ENCODE data around the gene GJD3. TPM values are rescaled to one million over a fixed set of nuclear protein-coding genes. Genes with fewer than 3 reads are reported as not detected.

Gene GJD3
- total RNA-seq, 6 donors from 2014 or later = 1.7 to 8.4 (median 4.5) TPM; not detected in 2

DNA sequence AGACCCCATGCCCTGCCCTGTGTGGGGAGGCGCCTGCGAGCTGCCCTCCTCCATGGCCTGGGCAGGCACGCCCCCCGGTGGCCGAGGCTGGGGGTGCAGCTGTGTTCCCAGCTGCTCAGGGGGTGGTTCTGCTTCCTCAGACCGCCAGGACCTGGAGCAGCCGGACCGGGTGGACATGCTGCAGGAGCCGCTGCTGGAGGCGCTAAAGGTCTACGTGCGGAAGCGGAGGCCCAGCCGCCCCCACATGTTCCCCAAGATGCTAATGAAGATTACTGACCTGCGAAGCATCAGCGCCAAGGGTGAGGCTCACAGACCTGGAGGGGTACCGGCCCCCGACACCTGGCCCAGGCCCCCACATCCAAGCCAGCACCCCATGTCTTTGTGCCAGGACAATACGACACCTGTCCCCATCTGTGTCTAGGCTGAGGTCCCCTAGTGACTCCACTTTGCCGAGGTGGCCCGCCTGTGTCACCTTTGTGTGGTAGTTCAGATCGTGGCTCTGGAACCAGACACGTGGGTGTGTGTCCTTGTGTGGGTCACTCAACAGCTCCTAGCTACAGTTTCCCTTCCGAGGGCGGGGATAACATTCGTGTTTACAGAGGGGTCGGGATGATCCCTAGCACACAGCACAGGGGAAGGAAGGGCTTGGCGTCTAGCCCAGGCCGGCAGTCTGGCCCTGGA lies 9.3 kb downstream of the GJD3 start:
- Histone ChIP-seq H3K4me1 (peaks cover 54 to 84% (median 55%) of the 10 kb centered on the region in 4 donors), H3K27ac (peak overlapping the region; percentile 4 to 75 (median 56)), H3K27me3 (no peaks in the 10 kb centered on the region), H3K4me3 (no peak overlapping the region), H3K36me3 (peaks cover 17 to 71% (median 54%) of the 10 kb centered on the region in 4 donors), H3K9me3 (no peaks in the 10 kb centered on the region)
- ATAC-seq (ENCODE audit: low FRiP score in 2 of 2) (peak; percentile 77 to 79), DNase-seq (peak; percentile 74 to 98)
- WGBS, 2 donors = 32 to 60% methylated on average over 9 to 28 of the region's 29 CpGs
- TF ChIP-seq EP300 (IDR thresholded peaks at IDR 0.05) (no peak), POLR2A (IDR thresholded peaks at IDR 0.05) (no peak), POLR2AphosphoS5 (IDR thresholded peaks at IDR 0.05) (peak in 1 of 2 donors; percentile 26)
- TF ChIP-seq, protein P1, sequence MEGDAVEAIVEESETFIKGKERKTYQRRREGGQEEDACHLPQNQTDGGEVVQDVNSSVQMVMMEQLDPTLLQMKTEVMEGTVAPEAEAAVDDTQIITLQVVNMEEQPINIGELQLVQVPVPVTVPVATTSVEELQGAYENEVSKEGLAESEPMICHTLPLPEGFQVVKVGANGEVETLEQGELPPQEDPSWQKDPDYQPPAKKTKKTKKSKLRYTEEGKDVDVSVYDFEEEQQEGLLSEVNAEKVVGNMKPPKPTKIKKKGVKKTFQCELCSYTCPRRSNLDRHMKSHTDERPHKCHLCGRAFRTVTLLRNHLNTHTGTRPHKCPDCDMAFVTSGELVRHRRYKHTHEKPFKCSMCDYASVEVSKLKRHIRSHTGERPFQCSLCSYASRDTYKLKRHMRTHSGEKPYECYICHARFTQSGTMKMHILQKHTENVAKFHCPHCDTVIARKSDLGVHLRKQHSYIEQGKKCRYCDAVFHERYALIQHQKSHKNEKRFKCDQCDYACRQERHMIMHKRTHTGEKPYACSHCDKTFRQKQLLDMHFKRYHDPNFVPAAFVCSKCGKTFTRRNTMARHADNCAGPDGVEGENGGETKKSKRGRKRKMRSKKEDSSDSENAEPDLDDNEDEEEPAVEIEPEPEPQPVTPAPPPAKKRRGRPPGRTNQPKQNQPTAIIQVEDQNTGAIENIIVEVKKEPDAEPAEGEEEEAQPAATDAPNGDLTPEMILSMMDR (IDR thresholded peaks at IDR 0.05) = peak; percentile 95 to 98 (median 98)

GRCh38 chr17:40354221-40355122 lies 10.1 kb downstream of the GJD3 start:
- Histone ChIP-seq H3K9me3 (no peaks in the 10 kb centered on the region), H3K4me3 (no peak overlapping the region), H3K4me1 (peaks cover 62 to 91% (median 63%) of the 10 kb centered on the region in 4 donors), H3K36me3 (peaks cover 17 to 77% (median 61%) of the 10 kb centered on the region in 4 donors), H3K27ac (peak overlapping the region; percentile 4 to 75 (median 56)), H3K27me3 (no peaks in the 10 kb centered on the region)
- DNase-seq = no peak
- ATAC-seq (ENCODE audit: low FRiP score in 2 of 2) = no peak
- WGBS, 2 donors = 84 to 85% methylated on average over 11 to 27 of the region's 30 CpGs
- TF ChIP-seq, protein P1 (IDR thresholded peaks at IDR 0.05) = no peak
- TF ChIP-seq POLR2AphosphoS5 (IDR thresholded peaks at IDR 0.05) (peak in 1 of 2 donors; percentile 3), POLR2A (IDR thresholded peaks at IDR 0.05) (no peak)

GRCh38 chr17:40352779-40353394 lies 11.7 kb downstream of the GJD3 start:
- WGBS, 2 donors = 40 to 50% methylated on average over 8 to 9 of the region's 9 CpGs
- H3K4me3 ChIP-seq = no peak overlapping the region
- H3K27me3 ChIP-seq = no peaks in the 10 kb centered on the region
- peak; percentile 11 for TF ChIP-seq POLR2AphosphoS5 (IDR thresholded peaks at IDR 0.05)
- TF ChIP-seq POLR2A (IDR thresholded peaks at IDR 0.05) = no peak
- DNase-seq (no peak), ATAC-seq (ENCODE audit: low FRiP score in 2 of 2) (no peak)
- peaks cover 68 to 91% (median 71%) of the 10 kb centered on the region in 4 donors for H3K4me1 ChIP-seq
- H3K9me3 ChIP-seq = no peaks in the 10 kb centered on the region
- H3K27ac ChIP-seq = peak overlapping the region in 3 of 4 donors; percentile 52 to 75 (median 54)
- H3K36me3 ChIP-seq = peaks cover 17 to 89% (median 73%) of the 10 kb centered on the region in 4 donors

GRCh38 chr17:40352237-40352778 lies 12.2 kb downstream of the GJD3 start:
- H3K36me3 ChIP-seq = peaks cover 17 to 89% (median 73%) of the 10 kb centered on the region in 4 donors

More at GRCh38 chr17:40352237-40352778, 12.2 kb downstream of the GJD3 start:
- DNase-seq = no peak
- H3K9me3 ChIP-seq = no peaks in the 10 kb centered on the region
- 84 to 85% methylated on average over 7 of the region's 7 CpGs for WGBS, 2 donors
- ATAC-seq (ENCODE audit: low FRiP score in 2 of 2) = no peak
- H3K4me3 ChIP-seq = no peak overlapping the region
- peak overlapping the region; percentile 22 to 96 (median 53) for H3K27ac ChIP-seq
- H3K27me3 ChIP-seq = no peaks in the 10 kb centered on the region
- H3K4me1 ChIP-seq = peaks cover 74 to 95% (median 77%) of the 10 kb centered on the region in 4 donors
- TF ChIP-seq, protein P1 (IDR thresholded peaks at IDR 0.05) = no peak
- TF ChIP-seq EP300 (IDR thresholded peaks at IDR 0.05) = no peak
- no peak for TF ChIP-seq POLR2AphosphoS5 (IDR thresholded peaks at IDR 0.05)
- TF ChIP-seq POLR2A (IDR thresholded peaks at IDR 0.05) = no peak
